ENCODE data around the gene OR5AC2. TPM values are rescaled to one million over a fixed set of nuclear protein-coding genes. Genes with fewer than 3 reads are reported as not detected.

The OR5AC2 gene
- total and polyA plus RNA-seq, 4 experiments from 2014 or later = not detected

DNA sequence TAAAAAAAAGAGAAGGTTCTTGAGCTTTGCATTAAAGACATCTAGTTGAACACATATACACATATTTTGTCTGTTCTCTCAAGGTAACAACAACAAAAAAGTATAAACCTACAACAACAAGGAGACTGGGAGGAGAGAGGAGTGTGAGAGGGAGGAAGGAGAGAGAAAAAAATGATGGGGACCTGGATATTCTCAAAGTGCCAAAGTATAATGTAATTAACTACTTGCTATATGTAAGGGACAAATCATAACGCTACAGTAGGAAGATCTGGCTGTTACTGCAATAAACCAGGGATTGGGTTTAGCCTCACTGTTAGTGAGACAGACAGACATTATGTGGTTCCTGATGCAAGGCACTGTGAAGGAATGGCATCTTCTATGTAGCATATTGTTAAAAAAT is 37.7 kb upstream of the OR5AC2 start:
- intact Hi-C loops (cut with micrococcal nuclease) = no loop called here
- H3K4me3 ChIP-seq (ENCODE audit: low read length in 2 of 2) = no peak overlapping the region
- H3K4me1 ChIP-seq (ENCODE audit: insufficient read depth, low read length) = no peaks in the 10 kb centered on the region
- ChIA-PET CTCF (ENCODE audit: partially characterized antibody) (interaction anchor here (1.4 kb wide), 1 partner anchor 9 kb away, joined by 5 read pairs; no protein-coding TSS in a partner anchor), POLR2A (ENCODE audit: partially characterized antibody) (no interaction called here)
- H3K27ac ChIP-seq (ENCODE audit: low read depth, low read length) = no peak overlapping the region
- H3K36me3 Mint-ChIP-seq = no peaks in the 10 kb centered on the region
- H3K27me3 ChIP-seq (ENCODE audit: insufficient read depth, low read length) = peaks cover 5% of the 10 kb centered on the region
- DNase-seq = no peak
- no peaks in the 10 kb centered on the region for H3K36me3 ChIP-seq (ENCODE audit: insufficient read depth, low read length)
- peaks cover 6 to 9% of the 10 kb centered on the region in 2 donors for H3K27me3 Mint-ChIP-seq
- H3K27ac Mint-ChIP-seq = no peak overlapping the region
- no peaks in the 10 kb centered on the region for H3K4me1 Mint-ChIP-seq
- H3K9me3 ChIP-seq (ENCODE audit: control insufficient read depth in 1 of 2, low read length in 2 of 2) = no peaks in the 10 kb centered on the region
- no peak overlapping the region for H3K4me3 Mint-ChIP-seq
- no peaks in the 10 kb centered on the region for H3K9me3 Mint-ChIP-seq

DNA sequence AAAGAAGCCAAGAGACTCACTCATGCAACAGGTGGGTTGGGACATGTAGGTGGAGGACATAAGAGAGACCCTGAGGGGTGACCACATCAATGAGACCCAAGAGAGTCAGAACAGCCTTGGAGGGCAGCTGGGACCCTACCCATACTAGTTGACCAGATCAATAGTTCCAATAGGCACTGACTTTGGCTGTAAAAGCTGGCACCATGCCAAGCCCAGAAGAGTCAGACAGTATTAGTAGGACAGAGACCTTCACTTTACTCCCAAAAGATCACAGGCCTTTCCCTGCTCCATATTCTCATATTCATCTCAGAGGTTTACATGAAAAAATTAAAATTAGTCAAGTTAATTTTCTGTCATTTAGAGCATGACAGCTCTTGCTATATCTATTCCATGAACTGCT is 30.9 kb upstream of the OR5AC2 start:
- CTCF ChIA-PET (ENCODE audit: partially characterized antibody) = interaction anchor here (1.0 kb wide), 1 partner anchor 16 kb away, joined by 3 read pairs; no protein-coding TSS in a partner anchor
- intact Hi-C loops (cut with micrococcal nuclease) = no loop called here
- no peak overlapping the region for H3K27ac Mint-ChIP-seq
- Histone ChIP-seq H3K4me3 (ENCODE audit: low read length in 2 of 2) (no peak overlapping the region), H3K27me3 (ENCODE audit: insufficient read depth, low read length) (no peaks in the 10 kb centered on the region), H3K27ac (ENCODE audit: low read depth, low read length) (no peak overlapping the region), H3K9me3 (ENCODE audit: control insufficient read depth in 1 of 2, low read length in 2 of 2) (no peaks in the 10 kb centered on the region), H3K4me1 (ENCODE audit: insufficient read depth, low read length) (no peaks in the 10 kb centered on the region), H3K36me3 (ENCODE audit: insufficient read depth, low read length) (no peaks in the 10 kb centered on the region)
- H3K4me3 Mint-ChIP-seq = no peak overlapping the region
- POLR2A ChIA-PET (ENCODE audit: partially characterized antibody) = no interaction called here
- DNase-seq = no peak
- H3K4me1 Mint-ChIP-seq = no peaks in the 10 kb centered on the region
- no peaks in the 10 kb centered on the region for H3K36me3 Mint-ChIP-seq
- H3K9me3 Mint-ChIP-seq = no peaks in the 10 kb centered on the region
- peaks cover 6 to 13% of the 10 kb centered on the region in 2 donors for H3K27me3 Mint-ChIP-seq

DNA sequence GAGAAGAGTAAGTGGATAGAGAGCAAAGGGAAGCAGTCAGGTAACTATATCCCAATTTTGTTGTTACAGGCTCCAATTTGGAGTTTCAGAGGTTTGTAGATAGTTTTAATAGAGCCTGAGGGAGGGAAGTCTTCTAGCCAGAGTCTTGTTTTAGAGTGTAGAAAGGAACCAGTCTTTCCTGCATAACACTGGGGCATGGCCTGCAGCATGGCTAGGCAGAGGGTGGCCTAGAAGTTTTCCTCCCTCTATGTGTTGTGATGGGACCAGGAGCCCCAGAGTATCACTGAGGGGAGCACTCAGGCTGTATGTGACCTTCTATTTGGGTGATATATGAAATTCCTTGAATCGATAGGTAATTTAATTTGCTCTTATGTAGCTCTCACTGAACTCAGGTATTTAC is 29.3 kb upstream of the OR5AC2 start:
- H3K4me1 Mint-ChIP-seq = no peaks in the 10 kb centered on the region
- Histone ChIP-seq H3K27ac (ENCODE audit: low read depth, low read length) (no peak overlapping the region), H3K36me3 (ENCODE audit: insufficient read depth, low read length) (no peaks in the 10 kb centered on the region), H3K4me1 (ENCODE audit: insufficient read depth, low read length) (no peaks in the 10 kb centered on the region), H3K9me3 (ENCODE audit: control insufficient read depth in 1 of 2, low read length in 2 of 2) (no peaks in the 10 kb centered on the region), H3K27me3 (ENCODE audit: insufficient read depth, low read length) (no peaks in the 10 kb centered on the region), H3K4me3 (ENCODE audit: low read length in 2 of 2) (no peak overlapping the region)
- intact Hi-C loops (cut with micrococcal nuclease) = no loop called here
- H3K9me3 Mint-ChIP-seq = no peaks in the 10 kb centered on the region
- ChIA-PET CTCF (ENCODE audit: partially characterized antibody) (no interaction called here), POLR2A (ENCODE audit: partially characterized antibody) (no interaction called here)
- no peaks in the 10 kb centered on the region for H3K36me3 Mint-ChIP-seq
- H3K27me3 Mint-ChIP-seq = peaks cover 7 to 10% of the 10 kb centered on the region in 2 donors
- no peak for DNase-seq
- no peak overlapping the region for H3K27ac Mint-ChIP-seq
- H3K4me3 Mint-ChIP-seq = no peak overlapping the region

DNA sequence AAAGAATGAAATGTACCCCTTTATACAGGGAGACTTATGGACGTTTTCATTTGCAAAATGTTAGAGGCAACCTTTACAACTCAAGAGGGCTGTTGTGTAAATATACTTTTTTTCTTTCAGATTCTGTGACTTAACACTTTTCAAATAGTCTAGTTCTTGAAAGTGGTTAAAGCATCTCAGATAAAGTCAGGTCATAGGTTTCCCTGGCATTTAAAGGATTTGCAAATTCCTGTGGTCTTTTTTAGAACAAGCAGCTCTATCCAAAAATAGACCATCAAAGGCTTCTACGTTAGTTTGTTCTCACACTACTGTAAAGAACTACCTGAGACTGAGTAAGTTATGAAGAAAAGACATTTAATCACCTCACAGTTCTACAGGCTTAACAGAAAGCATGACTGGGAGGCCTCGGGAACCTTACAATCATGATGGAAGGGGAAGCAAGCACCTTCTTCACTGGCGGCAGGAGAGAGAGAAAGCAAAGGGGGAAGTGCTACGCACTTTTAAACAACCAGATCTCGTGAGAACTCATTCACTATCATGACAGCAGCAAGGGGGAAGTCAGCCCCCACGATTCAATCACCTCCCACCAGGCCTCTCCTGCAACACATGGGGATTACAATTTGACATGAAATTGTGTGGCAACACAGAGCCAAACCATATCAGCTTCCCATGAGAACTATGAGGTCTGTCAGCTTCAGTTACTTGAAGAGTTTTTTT is 28.6 kb upstream of the OR5AC2 start:
- H3K27ac ChIP-seq (ENCODE audit: low read depth, low read length) = no peak overlapping the region
- H3K36me3 ChIP-seq (ENCODE audit: insufficient read depth, low read length) = no peaks in the 10 kb centered on the region
- no peak for DNase-seq
- no peak overlapping the region for H3K4me3 ChIP-seq (ENCODE audit: low read length in 2 of 2)
- intact Hi-C loops (cut with micrococcal nuclease) = no loop called here
- H3K27me3 ChIP-seq (ENCODE audit: insufficient read depth, low read length) = no peaks in the 10 kb centered on the region
- Mint-ChIP-seq H3K4me3 (no peak overlapping the region), H3K4me1 (no peaks in the 10 kb centered on the region), H3K9me3 (no peaks in the 10 kb centered on the region), H3K27ac (peak overlapping the region in 1 of 7 donors; percentile 27), H3K27me3 (peaks cover 7 to 10% of the 10 kb centered on the region in 2 donors), H3K36me3 (no peaks in the 10 kb centered on the region)
- POLR2A ChIA-PET (ENCODE audit: partially characterized antibody) = no interaction called here
- CTCF ChIA-PET (ENCODE audit: partially characterized antibody) = no interaction called here
- no peaks in the 10 kb centered on the region for H3K9me3 ChIP-seq (ENCODE audit: control insufficient read depth in 1 of 2, low read length in 2 of 2)
- no peaks in the 10 kb centered on the region for H3K4me1 ChIP-seq (ENCODE audit: insufficient read depth, low read length)

DNA sequence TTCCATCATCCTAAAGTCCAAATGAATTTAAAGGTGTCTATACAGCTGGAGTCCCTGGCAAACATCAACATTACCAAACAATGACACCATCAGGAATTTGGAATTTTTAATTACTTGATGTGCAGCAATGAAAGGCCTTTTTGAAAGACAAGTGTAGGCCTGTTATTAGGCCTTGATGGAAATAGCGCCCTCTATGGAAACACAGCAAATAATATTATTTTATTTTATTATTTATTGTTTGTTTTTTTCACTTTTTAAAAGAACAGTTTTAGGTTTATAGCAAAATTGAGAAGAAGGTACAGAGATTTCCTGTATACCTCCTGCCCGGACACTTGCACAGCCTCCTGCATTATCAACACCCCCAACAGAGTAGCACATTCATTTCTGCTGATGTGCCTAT is 18.1 kb upstream of the OR5AC2 start:
- H3K27ac ChIP-seq (ENCODE audit: low read depth, low read length) = no peak overlapping the region
- no peaks in the 10 kb centered on the region for H3K36me3 ChIP-seq (ENCODE audit: insufficient read depth, low read length)
- H3K36me3 Mint-ChIP-seq = no peaks in the 10 kb centered on the region
- H3K4me3 ChIP-seq (ENCODE audit: low read length in 2 of 2) = no peak overlapping the region
- no peaks in the 10 kb centered on the region for H3K27me3 ChIP-seq (ENCODE audit: insufficient read depth, low read length)
- no peak for DNase-seq
- H3K27ac Mint-ChIP-seq = no peak overlapping the region
- no peaks in the 10 kb centered on the region for H3K9me3 Mint-ChIP-seq
- no peaks in the 10 kb centered on the region for H3K4me1 Mint-ChIP-seq
- H3K4me1 ChIP-seq (ENCODE audit: insufficient read depth, low read length) = no peaks in the 10 kb centered on the region
- intact Hi-C loops (cut with micrococcal nuclease) = no loop called here
- H3K27me3 Mint-ChIP-seq = peaks cover 2 to 3% of the 10 kb centered on the region in 2 donors
- no peaks in the 10 kb centered on the region for H3K9me3 ChIP-seq (ENCODE audit: control insufficient read depth in 1 of 2, low read length in 2 of 2)
- no peak overlapping the region for H3K4me3 Mint-ChIP-seq
- CTCF ChIA-PET (ENCODE audit: partially characterized antibody) = no interaction called here
- POLR2A ChIA-PET (ENCODE audit: partially characterized antibody) = no interaction called here

DNA sequence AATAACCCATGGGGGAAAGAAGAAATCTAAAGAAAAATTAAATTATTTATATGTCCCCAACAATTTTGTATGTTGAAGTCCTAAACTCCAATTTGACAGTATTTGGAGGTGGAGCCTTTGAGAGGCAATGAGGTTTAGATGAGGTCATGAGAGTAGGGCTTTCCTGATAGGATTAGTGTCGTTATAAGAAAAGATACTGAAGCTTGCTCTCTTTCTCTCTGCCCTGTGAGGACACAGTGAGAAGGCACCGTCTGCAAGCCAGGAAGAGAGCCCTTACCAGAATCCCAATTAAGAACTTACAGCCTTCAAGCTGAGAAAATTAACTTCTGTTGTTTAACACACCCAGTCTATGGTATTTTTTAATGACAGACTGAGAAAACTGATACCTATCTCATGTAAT is 16.1 kb upstream of the OR5AC2 start:
- Histone ChIP-seq H3K9me3 (ENCODE audit: control insufficient read depth in 1 of 2, low read length in 2 of 2) (no peaks in the 10 kb centered on the region), H3K4me3 (ENCODE audit: low read length in 2 of 2) (no peak overlapping the region), H3K27me3 (ENCODE audit: insufficient read depth, low read length) (no peaks in the 10 kb centered on the region), H3K27ac (ENCODE audit: low read depth, low read length) (no peak overlapping the region), H3K36me3 (ENCODE audit: insufficient read depth, low read length) (no peaks in the 10 kb centered on the region), H3K4me1 (ENCODE audit: insufficient read depth, low read length) (no peaks in the 10 kb centered on the region)
- ChIA-PET POLR2A (ENCODE audit: partially characterized antibody) (no interaction called here), CTCF (ENCODE audit: partially characterized antibody) (no interaction called here)
- DNase-seq = no peak
- H3K36me3 Mint-ChIP-seq = no peaks in the 10 kb centered on the region
- no peak overlapping the region for H3K4me3 Mint-ChIP-seq
- intact Hi-C loops (cut with micrococcal nuclease) = no loop called here
- no peaks in the 10 kb centered on the region for H3K9me3 Mint-ChIP-seq
- H3K27me3 Mint-ChIP-seq = peaks cover 2 to 3% of the 10 kb centered on the region in 2 donors
- H3K27ac Mint-ChIP-seq = no peak overlapping the region
- H3K4me1 Mint-ChIP-seq = no peaks in the 10 kb centered on the region

DNA sequence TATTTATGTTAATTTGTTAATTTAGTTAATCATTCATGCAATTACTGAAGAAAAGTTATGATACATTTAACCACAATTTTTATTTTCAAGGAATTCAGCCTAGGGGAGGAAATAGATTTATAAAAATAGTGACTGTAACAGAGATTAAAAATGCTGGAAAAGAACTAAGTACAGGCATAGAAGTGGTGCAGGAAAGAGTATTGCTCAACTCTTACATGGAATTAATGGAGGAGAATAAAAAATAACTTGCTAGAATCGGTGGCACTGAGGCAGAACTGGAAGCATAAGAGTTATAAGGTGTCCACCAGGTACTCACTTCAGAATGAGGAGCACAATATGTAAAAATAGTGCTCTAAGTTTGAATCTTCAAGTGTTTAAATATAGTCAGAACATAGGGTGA is 13.5 kb upstream of the OR5AC2 start:
- ChIA-PET POLR2A (ENCODE audit: partially characterized antibody) (no interaction called here), CTCF (ENCODE audit: partially characterized antibody) (no interaction called here)
- DNase-seq = no peak
- H3K4me1 ChIP-seq (ENCODE audit: insufficient read depth, low read length) = no peaks in the 10 kb centered on the region
- Mint-ChIP-seq H3K27ac (no peak overlapping the region), H3K4me3 (no peak overlapping the region), H3K4me1 (no peaks in the 10 kb centered on the region), H3K9me3 (no peaks in the 10 kb centered on the region), H3K27me3 (peaks cover 2 to 8% of the 10 kb centered on the region in 2 donors), H3K36me3 (no peaks in the 10 kb centered on the region)
- H3K4me3 ChIP-seq (ENCODE audit: low read length in 2 of 2) = no peak overlapping the region
- intact Hi-C loops (cut with micrococcal nuclease) = no loop called here
- no peaks in the 10 kb centered on the region for H3K27me3 ChIP-seq (ENCODE audit: insufficient read depth, low read length)
- H3K27ac ChIP-seq (ENCODE audit: low read depth, low read length) = no peak overlapping the region
- H3K9me3 ChIP-seq (ENCODE audit: control insufficient read depth in 1 of 2, low read length in 2 of 2) = no peaks in the 10 kb centered on the region
- no peaks in the 10 kb centered on the region for H3K36me3 ChIP-seq (ENCODE audit: insufficient read depth, low read length)

DNA sequence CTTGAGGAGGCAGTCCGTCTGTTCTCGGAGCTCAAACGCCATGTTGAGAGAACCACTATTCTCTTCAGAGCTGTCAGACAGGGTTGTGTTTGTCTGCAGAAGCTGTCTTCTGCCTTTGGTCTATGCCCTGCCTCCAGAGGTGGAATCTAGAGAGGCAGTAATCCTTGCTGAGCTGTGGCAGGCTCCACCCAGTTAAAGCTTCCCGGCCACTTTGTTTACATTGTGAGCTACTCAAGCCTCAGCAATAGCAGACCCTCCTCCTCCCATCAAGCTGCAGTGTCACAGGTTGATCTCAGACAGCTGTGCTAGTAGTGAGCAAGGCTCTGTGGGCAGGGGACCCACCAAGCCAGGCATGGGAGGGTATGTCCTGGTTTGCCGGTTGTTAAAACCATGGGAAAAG is 8.9 kb downstream of the OR5AC2 start:
- no peaks in the 10 kb centered on the region for H3K36me3 ChIP-seq (ENCODE audit: insufficient read depth, low read length)
- no peaks in the 10 kb centered on the region for H3K27me3 ChIP-seq (ENCODE audit: insufficient read depth, low read length)
- Mint-ChIP-seq H3K9me3 (peaks cover 0 to 13% (median 2%) of the 10 kb centered on the region in 8 donors), H3K36me3 (no peaks in the 10 kb centered on the region), H3K27ac (no peak overlapping the region), H3K27me3 (peaks cover 14 to 17% of the 10 kb centered on the region in 2 donors), H3K4me1 (no peaks in the 10 kb centered on the region), H3K4me3 (no peak overlapping the region)
- ChIA-PET CTCF (ENCODE audit: partially characterized antibody) (no interaction called here), POLR2A (ENCODE audit: partially characterized antibody) (no interaction called here)
- intact Hi-C loops (cut with micrococcal nuclease) = no loop called here
- H3K27ac ChIP-seq (ENCODE audit: low read depth, low read length) = no peak overlapping the region
- no peak overlapping the region for H3K4me3 ChIP-seq (ENCODE audit: low read length in 2 of 2)
- no peaks in the 10 kb centered on the region for H3K4me1 ChIP-seq (ENCODE audit: insufficient read depth, low read length)
- no peaks in the 10 kb centered on the region for H3K9me3 ChIP-seq (ENCODE audit: control insufficient read depth in 1 of 2, low read length in 2 of 2)
- DNase-seq = no peak
